ENCODE results near the gene MGMT. TPM values are rescaled to one million over a fixed set of nuclear protein-coding genes. Genes with fewer than 3 reads are reported as not detected.

The MGMT gene
- polyA plus RNA-seq, 1 donor from 2014 or later: 0.94 TPM

GRCh38 chr10:129550076-129550475, 83.0 kb downstream of the MGMT start:
- Histone ChIP-seq H3K27ac (ENCODE audit: low read length) (no peak overlapping the region), H3K79me2 (replicated peaks; ENCODE audit: insufficient read depth, low read length) (no peaks in the 10 kb centered on the region), H3K9me3 (ENCODE audit: low read length) (no peaks in the 10 kb centered on the region), H3K4me3 (ENCODE audit: low read length) (no peak overlapping the region), H4K20me1 (ENCODE audit: insufficient read depth) (no peaks in the 10 kb centered on the region), H3K27me3 (ENCODE audit: insufficient read depth, low read depth, low read length) (no peaks in the 10 kb centered on the region), H3K4me2 (ENCODE audit: low read length) (no peak overlapping the region), H3K36me3 (ENCODE audit: insufficient read depth, low read length) (no peaks in the 10 kb centered on the region), H3K9me2 (ENCODE audit: insufficient read depth, low read length) (no peaks in the 10 kb centered on the region), H3K9ac (ENCODE audit: low read length) (no peak overlapping the region), H3F3A (ENCODE audit: insufficient read depth, low read length, poor library complexity, severe bottlenecking) (no peaks in the 10 kb centered on the region), H2AFZ (ENCODE audit: low read depth, low read length) (no peak overlapping the region)
- TF ChIP-seq EP300 (conservative IDR thresholded peaks at IDR 0.05; ENCODE audit: poor library complexity, severe bottlenecking) (no peak), SMC3 (conservative IDR thresholded peaks at IDR 0.05; ENCODE audit: poor library complexity) (no peak), EZH2 (IDR thresholded peaks at IDR 0.05; ENCODE audit: borderline replicate concordance, insufficient read depth, low read length, poor library complexity, severe bottlenecking) (no peak), RAD21 (conservative IDR thresholded peaks at IDR 0.05) (no peak), MXI1 (conservative IDR thresholded peaks at IDR 0.05; ENCODE audit: poor library complexity, severe bottlenecking) (no peak), CTCF (IDR thresholded peaks at IDR 0.05; ENCODE audit: poor library complexity, severe bottlenecking) (no peak), TAF1 (IDR thresholded peaks at IDR 0.05; ENCODE audit: low read depth) (no peak), POLR2AphosphoS5 (IDR thresholded peaks at IDR 0.05) (no peak), REST (IDR thresholded peaks at IDR 0.05; ENCODE audit: borderline replicate concordance) (no peak)

- H2AFZ ChIP-seq (ENCODE audit: low read depth, low read length): no peak overlapping the region
- TF ChIP-seq EP300 (conservative IDR thresholded peaks at IDR 0.05; ENCODE audit: poor library complexity, severe bottlenecking) (no peak), TAF1 (IDR thresholded peaks at IDR 0.05; ENCODE audit: low read depth) (no peak), CTCF (IDR thresholded peaks at IDR 0.05; ENCODE audit: poor library complexity, severe bottlenecking) (no peak), EZH2 (IDR thresholded peaks at IDR 0.05; ENCODE audit: borderline replicate concordance, insufficient read depth, low read length, poor library complexity, severe bottlenecking) (no peak), POLR2AphosphoS5 (IDR thresholded peaks at IDR 0.05) (no peak), MXI1 (conservative IDR thresholded peaks at IDR 0.05; ENCODE audit: poor library complexity, severe bottlenecking) (no peak), RAD21 (conservative IDR thresholded peaks at IDR 0.05) (no peak), SMC3 (conservative IDR thresholded peaks at IDR 0.05; ENCODE audit: poor library complexity) (no peak), REST (IDR thresholded peaks at IDR 0.05; ENCODE audit: borderline replicate concordance) (no peak)
- no peaks in the 10 kb centered on the region for H3K27me3 ChIP-seq (ENCODE audit: insufficient read depth, low read depth, low read length)
- no peaks in the 10 kb centered on the region for H3K9me3 ChIP-seq (ENCODE audit: low read length)
- no peaks in the 10 kb centered on the region for H3K9me2 ChIP-seq (ENCODE audit: insufficient read depth, low read length)
- H3K36me3 ChIP-seq (ENCODE audit: insufficient read depth, low read length): no peaks in the 10 kb centered on the region
- no peak overlapping the region for H3K27ac ChIP-seq (ENCODE audit: low read length)
- H3F3A ChIP-seq (ENCODE audit: insufficient read depth, low read length, poor library complexity, severe bottlenecking): no peaks in the 10 kb centered on the region
- H3K79me2 ChIP-seq (replicated peaks; ENCODE audit: insufficient read depth, low read length): no peaks in the 10 kb centered on the region
- no peak overlapping the region for H3K4me3 ChIP-seq (ENCODE audit: low read length)
- H3K9ac ChIP-seq (ENCODE audit: low read length): no peak overlapping the region
- H3K4me2 ChIP-seq (ENCODE audit: low read length): no peak overlapping the region
- no peaks in the 10 kb centered on the region for H4K20me1 ChIP-seq (ENCODE audit: insufficient read depth)
These were observed 83.6 kb downstream of the MGMT start for GRCh38 chr10:129550658-129551057.

Measured in neural cell (in vitro differentiated cells).